Measurements from ENCODE around the gene DMAP1.
A peak's percentile ranks its signal among the peaks of the same experiment; 100 is the strongest.

DNA sequence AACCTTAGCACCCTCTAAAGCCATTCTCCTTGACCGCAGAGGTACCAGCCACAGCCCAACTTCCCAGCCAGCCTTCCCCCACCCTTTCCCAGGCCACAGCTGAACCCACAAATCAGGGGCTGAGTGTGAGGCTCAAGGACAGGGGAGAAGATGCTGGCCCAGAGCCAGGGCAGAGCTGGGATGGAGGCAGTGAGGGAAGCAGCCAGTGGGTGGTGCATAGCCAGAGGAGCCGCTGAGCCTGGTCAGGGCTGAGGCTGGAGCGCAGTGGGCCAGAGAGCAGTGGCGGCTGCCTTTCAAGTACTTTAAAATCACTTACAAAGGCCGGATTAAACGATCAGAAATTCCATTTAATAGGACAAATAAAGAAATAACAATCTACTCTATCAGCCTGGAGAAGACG is 36.3 kb downstream of the DMAP1 start:
- no peak for TF ChIP-seq POLR2A (IDR thresholded peaks at IDR 0.05)
- TF ChIP-seq, protein P1, sequence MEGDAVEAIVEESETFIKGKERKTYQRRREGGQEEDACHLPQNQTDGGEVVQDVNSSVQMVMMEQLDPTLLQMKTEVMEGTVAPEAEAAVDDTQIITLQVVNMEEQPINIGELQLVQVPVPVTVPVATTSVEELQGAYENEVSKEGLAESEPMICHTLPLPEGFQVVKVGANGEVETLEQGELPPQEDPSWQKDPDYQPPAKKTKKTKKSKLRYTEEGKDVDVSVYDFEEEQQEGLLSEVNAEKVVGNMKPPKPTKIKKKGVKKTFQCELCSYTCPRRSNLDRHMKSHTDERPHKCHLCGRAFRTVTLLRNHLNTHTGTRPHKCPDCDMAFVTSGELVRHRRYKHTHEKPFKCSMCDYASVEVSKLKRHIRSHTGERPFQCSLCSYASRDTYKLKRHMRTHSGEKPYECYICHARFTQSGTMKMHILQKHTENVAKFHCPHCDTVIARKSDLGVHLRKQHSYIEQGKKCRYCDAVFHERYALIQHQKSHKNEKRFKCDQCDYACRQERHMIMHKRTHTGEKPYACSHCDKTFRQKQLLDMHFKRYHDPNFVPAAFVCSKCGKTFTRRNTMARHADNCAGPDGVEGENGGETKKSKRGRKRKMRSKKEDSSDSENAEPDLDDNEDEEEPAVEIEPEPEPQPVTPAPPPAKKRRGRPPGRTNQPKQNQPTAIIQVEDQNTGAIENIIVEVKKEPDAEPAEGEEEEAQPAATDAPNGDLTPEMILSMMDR (IDR thresholded peaks at IDR 0.05) = peak in 1 of 6 experiments; percentile 17
